Loucy (cell line): ENCODE results near the gene RNU7-1.

Experiments
- CTCF ChIP-seq: fragments of 200-600 bp; sonication (generic); conservative IDR thresholded peaks from 2 replicates; pipeline ENCODE4 v1.5.1; 2014; ENCODE audit warnings: mild to moderate bottlenecking, antibody characterized with exemption, low read length
- EZH2phosphoT487 ChIP-seq: fragments of 200-600 bp; IDR thresholded peaks from 2 replicates; pipeline ENCODE4 v1.6.1; 2018; ENCODE audit warnings: antibody characterized with exemption, mild to moderate bottlenecking, moderate library complexity, borderline replicate concordance

GRCh38 chr12:6902448-6902847 lies 41.2 kb upstream of the RNU7-1 start:
- TF ChIP-seq CTCF, result no peak
- no peak for TF ChIP-seq EZH2phosphoT487
